Neural cell (in vitro differentiated cells): Measurements from ENCODE around the gene A2M. TPM values are rescaled to one million over a fixed set of nuclear protein-coding genes. Genes with fewer than 3 reads are reported as not detected.
"Not testable (repeated sequence)": the region's sequence is repeated elsewhere in the genome, so short reads cannot be mapped to it uniquely, and the experiment has no call there.

Source experiments
- H2AFZ ChIP-seq: fragments of 200-600, 300-800 bp; sonication (generic), shearing (Covaris generic); 2 replicates; pipeline ENCODE4 v1.6.0; 2014; ENCODE audit warnings: low read depth, mild to moderate bottlenecking, antibody characterized with exemption, low read length, moderate library complexity
- H3F3A ChIP-seq: fragments of 200-600 bp; shearing (Covaris generic); 2 replicates; pipeline ENCODE4 v1.6.1; 2016; ENCODE audit warnings: mild to moderate bottlenecking, moderate library complexity, mixed read lengths, antibody characterized with exemption, low read length; ENCODE audit not compliant: insufficient read depth, poor library complexity, severe bottlenecking
- H3K27ac ChIP-seq: fragments of 200-600, 300-800 bp; sonication (generic), shearing (Covaris generic); 2 replicates; pipeline ENCODE4 v1.5.1; 2014; ENCODE audit warnings: mild to moderate bottlenecking, low read length, moderate library complexity
- H3K27me3 ChIP-seq: fragments of 300-800, 200-600 bp; sonication (generic), shearing (Covaris generic); 2 replicates; pipeline ENCODE4 v1.6.0; 2014; ENCODE audit warnings: mild to moderate bottlenecking, low read depth, low read length, moderate library complexity; ENCODE audit not compliant: insufficient read depth
- H3K36me3 ChIP-seq: fragments of 300-800, 200-600 bp; sonication (generic), shearing (Covaris generic); 2 replicates; pipeline ENCODE4 v1.5.1; 2014; ENCODE audit warnings: mild to moderate bottlenecking, antibody characterized with exemption, low read length, moderate library complexity; ENCODE audit not compliant: insufficient read depth
- H3K4me2 ChIP-seq: fragments of 300-800, 200-600 bp; sonication (generic), shearing (Covaris generic); 2 replicates; pipeline ENCODE4 v1.6.0; 2014; ENCODE audit warnings: mild to moderate bottlenecking, low read length
- H3K4me3 ChIP-seq: fragments of 300-800, 200-600 bp; sonication (generic), shearing (Covaris generic); 2 replicates; pipeline ENCODE4 v1.5.1; 2014; ENCODE audit warnings: mild to moderate bottlenecking, low read length, moderate library complexity
- H3K79me2 ChIP-seq: fragments of 200-600 bp; shearing (Covaris generic); replicated peaks from 2 replicates; pipeline ENCODE4 v1.6.0; 2014; ENCODE audit warnings: mild to moderate bottlenecking, low read length, moderate library complexity; ENCODE audit not compliant: insufficient read depth
- H3K9ac ChIP-seq: fragments of 300-800, 200-600 bp; sonication (generic), shearing (Covaris generic); 2 replicates; pipeline ENCODE4 v1.6.1; 2016; ENCODE audit warnings: mild to moderate bottlenecking, low read length, mixed read lengths
- H3K9me2 ChIP-seq: fragments of 200-600 bp; shearing (Covaris generic); 2 replicates; pipeline ENCODE4 v1.6.1; 2016; ENCODE audit warnings: mild to moderate bottlenecking, low read length, mixed read lengths; ENCODE audit not compliant: insufficient read depth
- H3K9me3 ChIP-seq: fragments of 200-600, 300-800 bp; sonication (generic), shearing (Covaris generic); 2 replicates; pipeline ENCODE4 v1.6.1; 2016; ENCODE audit warnings: mild to moderate bottlenecking, mixed run types, low read length, moderate library complexity, mixed read lengths
- H4K20me1 ChIP-seq: fragments of 200-600 bp; shearing (Covaris generic); 2 replicates; pipeline ENCODE4 v1.6.1; 2016; ENCODE audit warnings: mild to moderate bottlenecking, mixed run types; ENCODE audit not compliant: insufficient read depth
- CTCF ChIP-seq: fragments of 450-650 bp; IDR thresholded peaks from 2 replicates; pipeline ENCODE4 v1.5.1; 2014; ENCODE audit warnings: antibody characterized with exemption, mild to moderate bottlenecking, moderate library complexity; ENCODE audit not compliant: poor library complexity, severe bottlenecking
- EP300 ChIP-seq: fragments of 450-650 bp; conservative IDR thresholded peaks from 2 replicates; pipeline ENCODE4 v1.6.1; 2014; ENCODE audit warnings: antibody characterized with exemption, mild to moderate bottlenecking, moderate library complexity; ENCODE audit not compliant: poor library complexity, severe bottlenecking
- EZH2 ChIP-seq: fragments of 200-600, 300-800 bp; shearing (Covaris generic), sonication (generic); IDR thresholded peaks from 2 replicates; pipeline ENCODE4 v1.6.1; 2014; ENCODE audit warnings: antibody characterized with exemption, low read length, borderline replicate concordance, mild to moderate bottlenecking; ENCODE audit not compliant: insufficient read depth, poor library complexity, severe bottlenecking
- MXI1 ChIP-seq: fragments of 450-650 bp; conservative IDR thresholded peaks from 2 replicates; pipeline ENCODE4 v1.6.1; 2014; ENCODE audit warnings: antibody characterized with exemption, mild to moderate bottlenecking; ENCODE audit not compliant: poor library complexity, severe bottlenecking
- POLR2AphosphoS5 ChIP-seq: IDR thresholded peaks from 2 replicates; pipeline ENCODE4 v1.6.1; 2012
- RAD21 ChIP-seq: fragments of 450-650 bp; conservative IDR thresholded peaks from 2 replicates; pipeline ENCODE4 v1.6.1; 2014; ENCODE audit warnings: antibody characterized with exemption, mild to moderate bottlenecking, moderate library complexity
- SMC3 ChIP-seq: fragments of 450-650 bp; conservative IDR thresholded peaks from 2 replicates; pipeline ENCODE4 v1.6.1; 2014; ENCODE audit warnings: antibody characterized with exemption, mild to moderate bottlenecking, moderate library complexity; ENCODE audit not compliant: poor library complexity
- TAF1 ChIP-seq: IDR thresholded peaks from 2 replicates; pipeline ENCODE4 v1.6.1; 2012; ENCODE audit warnings: low read depth
- polyA plus RNA-seq: library from polyadenylated mRNA; depleted of rRNA; stranded (reverse); fragments of >200 nt; gene quantifications from 2 replicates; pipeline ENCODE4 v1.2.3, GENCODE V29; 2014

Gene A2M
- polyA plus RNA-seq, 1 donor from 2014 or later = 0.09 TPM

DNA sequence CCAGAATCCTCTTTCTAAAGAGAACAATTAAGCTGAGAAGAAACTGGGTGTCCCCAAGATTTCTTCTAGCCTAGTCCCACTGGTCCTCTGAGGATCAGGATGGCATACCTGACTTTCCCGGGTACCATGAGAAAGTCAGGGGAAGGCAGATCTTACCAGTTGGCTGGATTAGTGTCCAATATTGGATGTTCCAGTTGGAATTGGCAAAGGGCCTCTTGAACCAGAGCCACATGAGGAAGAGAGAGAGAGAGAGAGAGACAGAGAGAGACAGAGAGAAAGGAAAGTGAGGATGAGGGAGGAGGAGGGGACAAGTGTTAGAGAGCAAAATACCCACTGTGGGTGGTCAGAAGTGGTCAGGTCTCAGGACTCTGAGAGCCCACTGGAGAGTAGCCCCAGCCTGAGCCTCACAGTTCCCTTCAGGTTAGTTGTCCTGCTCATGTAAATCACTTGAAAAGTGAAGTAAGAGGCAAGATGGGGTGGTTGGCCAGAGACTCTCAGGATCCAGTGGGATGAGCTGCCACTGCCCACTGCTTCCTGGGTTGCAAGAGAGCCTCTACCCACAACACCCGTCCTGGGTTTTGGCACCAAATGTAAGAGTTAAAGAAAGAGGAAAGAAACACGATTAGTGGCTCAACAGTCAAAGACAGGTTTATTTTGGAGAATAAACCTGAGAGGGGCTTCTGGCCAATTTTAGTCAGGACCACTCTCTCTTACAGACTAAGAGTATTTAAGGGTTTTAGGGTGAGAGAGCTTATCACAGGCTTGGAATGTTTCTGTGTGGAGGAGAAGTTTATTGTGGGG is 28.4 kb upstream of the A2M start:
- no peaks in the 10 kb centered on the region for H3K9me2 ChIP-seq
- H3K27ac ChIP-seq = no peak overlapping the region
- H3K4me3 ChIP-seq = no peak overlapping the region
- H2AFZ ChIP-seq = no peak overlapping the region
- no peaks in the 10 kb centered on the region for H3K9me3 ChIP-seq
- H3K9ac ChIP-seq = no peak overlapping the region
- H4K20me1 ChIP-seq = no peaks in the 10 kb centered on the region
- no peaks in the 10 kb centered on the region for H3K79me2 ChIP-seq
- TF ChIP-seq POLR2AphosphoS5 (no peak), TAF1 (no peak), EZH2 (no peak)
- H3K36me3 ChIP-seq = no peaks in the 10 kb centered on the region
- H3K4me2 ChIP-seq = no peak overlapping the region
- no peaks in the 10 kb centered on the region for H3F3A ChIP-seq
- no peaks in the 10 kb centered on the region for H3K27me3 ChIP-seq

- no peaks in the 10 kb centered on the region for H3K27me3 ChIP-seq
- no peaks in the 10 kb centered on the region for H3K79me2 ChIP-seq
- TF ChIP-seq TAF1 (no peak), EZH2 (no peak), EP300 (no peak), POLR2AphosphoS5 (no peak), CTCF (no peak), RAD21 (no peak)
- no peak overlapping the region for H3K9ac ChIP-seq
- H3K27ac ChIP-seq = no peak overlapping the region
- H3F3A ChIP-seq = no peaks in the 10 kb centered on the region
- no peaks in the 10 kb centered on the region for H3K36me3 ChIP-seq
- no peak overlapping the region for H3K4me3 ChIP-seq
- no peaks in the 10 kb centered on the region for H4K20me1 ChIP-seq
- no peaks in the 10 kb centered on the region for H3K9me3 ChIP-seq
- no peak overlapping the region for H2AFZ ChIP-seq
- no peaks in the 10 kb centered on the region for H3K9me2 ChIP-seq
- H3K4me2 ChIP-seq = no peak overlapping the region
Observed at GRCh38 chr12:9143137-9143536, 27.4 kb upstream of the A2M start.

- not testable (repeated sequence) for H3K9me2 ChIP-seq, H3F3A ChIP-seq, H4K20me1 ChIP-seq, H3K9me3 ChIP-seq, H3K79me2 ChIP-seq, H3K4me2 ChIP-seq, H3K9ac ChIP-seq, H3K4me3 ChIP-seq, H3K36me3 ChIP-seq, H3K27me3 ChIP-seq, H2AFZ ChIP-seq, H3K27ac ChIP-seq
Observed at GRCh38 chr12:9139588-9140290, 24.0 kb upstream of the A2M start.

- H3K36me3 ChIP-seq = no peaks in the 10 kb centered on the region
- no peaks in the 10 kb centered on the region for H3F3A ChIP-seq
- no peak overlapping the region for H3K9ac ChIP-seq
- H3K4me3 ChIP-seq = no peak overlapping the region
- no peaks in the 10 kb centered on the region for H3K79me2 ChIP-seq
- H3K4me2 ChIP-seq = no peak overlapping the region
- no peaks in the 10 kb centered on the region for H3K9me2 ChIP-seq
- no peaks in the 10 kb centered on the region for H4K20me1 ChIP-seq
- no peak overlapping the region for H2AFZ ChIP-seq
- no peaks in the 10 kb centered on the region for H3K27me3 ChIP-seq
- no peak overlapping the region for H3K27ac ChIP-seq
- no peaks in the 10 kb centered on the region for H3K9me3 ChIP-seq
- TF ChIP-seq CTCF = no peak
- no peak for TF ChIP-seq EP300
- no peak for TF ChIP-seq MXI1
- TF ChIP-seq TAF1 = no peak
- TF ChIP-seq EZH2 = no peak
- no peak for TF ChIP-seq SMC3
- no peak for TF ChIP-seq POLR2AphosphoS5
Observed at GRCh38 chr12:9135903-9136310, 20.2 kb upstream of the A2M start.
